SK-N-SH (cell line): ENCODE results near the gene CDH16. TPM values are rescaled to one million over a fixed set of nuclear protein-coding genes. Genes with fewer than 3 reads are reported as not detected.

Source experiments
- CTCF ChIA-PET: fragments of 300-600, 350-600 bp; formaldehyde crosslinking; extraction: SDS; loops from one replicate; lab custom pipeline; 2021; lab: Yijun Ruan, JAX
- POLR2A ChIA-PET: fragments of 350-600 bp; sonication (Branson Sonifier 250); formaldehyde crosslinking; extraction: SDS; loops from one replicate; lab custom pipeline; 2020; ENCODE audit warnings: antibody characterized with exemption, inconsistent platforms; lab: Yijun Ruan, JAX
- DNase-seq: peaks from one replicate; pipeline ENCODE4 v3.0.0; 2012
- H2AFZ ChIP-seq: fragments of 200-600 bp; sonication (generic); 2 replicates; pipeline ENCODE4 v1.8.1; 2016; ENCODE audit warnings: antibody characterized with exemption, mild to moderate bottlenecking, low read depth
- H3F3A ChIP-seq: fragments of 200-600 bp; sonication (generic); replicated peaks from 2 replicates; pipeline ENCODE3; 2016; ENCODE audit warnings: antibody characterized with exemption, mild to moderate bottlenecking; ENCODE audit not compliant: insufficient read depth
- H3K27ac ChIP-seq, 2 experiments: fragments of 200-500 bp in 1 of 2; fragments of 200-600 bp in 1 of 2; sonication (Bioruptor generic) in 1 of 2; sonication (generic), shearing (Covaris generic) in 1 of 2; 2 replicates each; pipeline versions ENCODE4 v1.5.1 to v1.6.1; 2014 to 2016; ENCODE audit warnings: low read depth in 2 of 2, inconsistent platforms in 1 of 2, low read length in 1 of 2, mild to moderate bottlenecking in 1 of 2, mixed read lengths in 1 of 2
- H3K27me3 ChIP-seq: fragments of 200-600 bp; sonication (generic), shearing (Covaris generic); 2 replicates; pipeline ENCODE4 v1.6.1; 2016; ENCODE audit warnings: mixed run types; ENCODE audit not compliant: insufficient read depth
- H3K36me3 ChIP-seq, 2 experiments: fragments of 200-500 bp in 1 of 2; fragments of 200-600 bp in 1 of 2; sonication (Bioruptor generic) in 1 of 2; sonication (generic) in 1 of 2; replicated peaks in 1 of 2; 2 replicates each; pipeline versions ENCODE3 to v1.5.1; 2014 to 2016; ENCODE audit warnings: low read length in 1 of 2, mild to moderate bottlenecking in 1 of 2; ENCODE audit not compliant: insufficient read depth in 2 of 2, control insufficient read depth in 1 of 2
- H3K4me1 ChIP-seq, 2 experiments: fragments of 200-500 bp in 1 of 2; fragments of 200-600 bp in 1 of 2; sonication (Bioruptor generic) in 1 of 2; sonication (generic), shearing (Covaris generic) in 1 of 2; 2 replicates each; pipeline versions ENCODE4 v1.5.1 to v1.6.1; 2014 to 2016; ENCODE audit warnings: low read depth in 1 of 2, low read length in 1 of 2, mixed run types in 1 of 2; ENCODE audit not compliant: insufficient read depth in 2 of 2, control insufficient read depth in 1 of 2
- H3K4me2 ChIP-seq: fragments of 200-600 bp; sonication (generic), shearing (Covaris generic); 2 replicates; pipeline ENCODE4 v1.6.1; 2017; ENCODE audit warnings: mixed run types
- H3K4me3 ChIP-seq, 2 experiments: fragments of 200-500 bp in 1 of 2; fragments of 200-600 bp in 1 of 2; sonication (Bioruptor generic) in 1 of 2; sonication (generic), shearing (Covaris generic) in 1 of 2; 2 replicates each; pipeline versions ENCODE4 v1.5.1 to v1.8.1; 2014 to 2016; ENCODE audit warnings: low read depth in 2 of 2, inconsistent platforms in 1 of 2, low read length in 1 of 2, mild to moderate bottlenecking in 1 of 2, mixed read lengths in 1 of 2, moderate library complexity in 1 of 2
- H3K79me2 ChIP-seq: fragments of 200-600 bp; sonication (generic); 2 replicates; pipeline ENCODE4 v1.8.1; 2017; ENCODE audit warnings: mild to moderate bottlenecking; ENCODE audit not compliant: insufficient read depth
- H3K9ac ChIP-seq: fragments of 200-600 bp; sonication (generic); 2 replicates; pipeline ENCODE4 v1.6.1; 2017; ENCODE audit warnings: mixed run types
- H3K9me2 ChIP-seq: fragments of 200-600 bp; sonication (generic); 2 replicates; pipeline ENCODE4 v1.6.1; 2017; ENCODE audit warnings: mixed run types
- H3K9me3 ChIP-seq: fragments of 200-600 bp; sonication (generic); 2 replicates; pipeline ENCODE4 v1.6.1; 2017; ENCODE audit warnings: mixed run types, mild to moderate bottlenecking, moderate library complexity
- H4K20me1 ChIP-seq: fragments of 200-600 bp; sonication (generic); 2 replicates; pipeline ENCODE4 v1.6.1; 2017; ENCODE audit warnings: mild to moderate bottlenecking, mixed run types; ENCODE audit not compliant: insufficient read depth
- ELF1 ChIP-seq: IDR thresholded peaks from 2 replicates; pipeline ENCODE4 v1.4.0; 2012
- EZH2phosphoT487 ChIP-seq: fragments of 200-600 bp; sonication (generic); IDR thresholded peaks from 2 replicates; pipeline ENCODE4 v1.6.1; 2017; ENCODE audit warnings: low read depth, mixed run types, mild to moderate bottlenecking, antibody characterized with exemption, moderate library complexity, borderline replicate concordance
- FOSL2 ChIP-seq: IDR thresholded peaks from 2 replicates; pipeline ENCODE4 v1.4.0; 2012; ENCODE audit warnings: low read depth, mild to moderate bottlenecking, moderate library complexity, borderline replicate concordance
- FOXM1 ChIP-seq: IDR thresholded peaks from 2 replicates; pipeline ENCODE4 v1.4.0; 2012; ENCODE audit warnings: low read depth, mild to moderate bottlenecking
- GABPA ChIP-seq: IDR thresholded peaks from 2 replicates; pipeline ENCODE4 v1.4.0; 2012; ENCODE audit warnings: low read depth, mild to moderate bottlenecking
- GATA2 ChIP-seq: sonication (generic); formaldehyde crosslinking; IDR thresholded peaks from 2 replicates; pipeline ENCODE4 v1.5.0; 2020; ENCODE audit warnings: mild to moderate bottlenecking, missing genetic modification reagents
- IRF3 ChIP-seq: fragments of 150-350 bp; IDR thresholded peaks from 2 replicates; pipeline ENCODE4 v1.6.1; 2016; ENCODE audit warnings: mild to moderate bottlenecking, low read depth, low read length
- MAX ChIP-seq: IDR thresholded peaks from 2 replicates; pipeline ENCODE4 v1.4.0; 2012; ENCODE audit warnings: low read depth
- MEF2A ChIP-seq: IDR thresholded peaks from 2 replicates; pipeline ENCODE4 v1.4.0; 2012; ENCODE audit warnings: low read depth, borderline replicate concordance
- MXI1 ChIP-seq: IDR thresholded peaks from 2 replicates; pipeline ENCODE4 v1.6.1; 2012; ENCODE audit warnings: mild to moderate bottlenecking, low read depth, low read length, improper control_type of control experiment
- NRF1 ChIP-seq: IDR thresholded peaks from 2 replicates; pipeline ENCODE4 v1.6.1; 2012; ENCODE audit warnings: low read depth, mild to moderate bottlenecking, low read length
- POLR2AphosphoS5 ChIP-seq: IDR thresholded peaks from 2 replicates; pipeline ENCODE4 v1.6.1; 2012; ENCODE audit warnings: low read depth, low read length
- RAD21 ChIP-seq: IDR thresholded peaks from 2 replicates; pipeline ENCODE4 v1.6.1; 2012; ENCODE audit warnings: mild to moderate bottlenecking, low read length
- REST ChIP-seq: IDR thresholded peaks from 2 replicates; pipeline ENCODE4 v1.6.1; 2012; ENCODE audit warnings: mild to moderate bottlenecking, low read depth, low read length, moderate library complexity
- RFX5 ChIP-seq: IDR thresholded peaks from 2 replicates; pipeline ENCODE4 v1.6.1; 2012; ENCODE audit warnings: mild to moderate bottlenecking, improper control_type of control experiment, low read length
- SIN3A ChIP-seq: IDR thresholded peaks from 2 replicates; pipeline ENCODE4 v1.6.1; 2012; ENCODE audit warnings: low read depth, mild to moderate bottlenecking, low read length, moderate library complexity, borderline replicate concordance
- SMC3 ChIP-seq: IDR thresholded peaks from 2 replicates; pipeline ENCODE4 v1.6.1; 2012; ENCODE audit warnings: low read depth, low read length, improper control_type of control experiment
- TAF1 ChIP-seq: IDR thresholded peaks from 2 replicates; pipeline ENCODE4 v1.6.1; 2012; ENCODE audit warnings: low read depth, mild to moderate bottlenecking, low read length, moderate library complexity, borderline replicate concordance
- TEAD4 ChIP-seq: IDR thresholded peaks from 2 replicates; pipeline ENCODE4 v1.4.0; 2012; ENCODE audit warnings: mild to moderate bottlenecking, borderline replicate concordance; ENCODE audit not compliant: insufficient read depth
- USF2 ChIP-seq: fragments of 150-350 bp; IDR thresholded peaks from 2 replicates; pipeline ENCODE4 v1.6.1; 2017; ENCODE audit warnings: antibody characterized with exemption, low read length, low read depth, borderline replicate concordance
- YY1 ChIP-seq: IDR thresholded peaks from 2 replicates; pipeline ENCODE4 v1.4.0; 2012; ENCODE audit warnings: low read depth, mild to moderate bottlenecking
- ZBTB33 ChIP-seq: IDR thresholded peaks from 2 replicates; pipeline ENCODE4 v1.4.0; 2012; ENCODE audit warnings: low read depth, borderline replicate concordance
- WGBS: methylation state at CpG from one replicate; pipeline ENCODE4 v1.1.6; 2017; ENCODE audit warnings: low lambda C conversion rate; 5-methylcytosine and 5-hydroxymethylcytosine counted together
- polyA plus RNA-seq, 3 experiments: library from polyadenylated mRNA; depleted of rRNA; stranded (reverse); fragments of >200 nt; gene quantifications; 2 replicates each; pipeline ENCODE4 v1.2.3, GENCODE V29; 2012

Gene CDH16
- polyA plus RNA-seq, 1 of the 3 experiments (the other 2 are of a cell fraction): not detected

- no peak for TF ChIP-seq FOXM1
- no peak for TF ChIP-seq GATA2 (CRISPR knock-in tag)
Measured at GRCh38 chr16:66927918-66928649, 9.4 kb upstream of the CDH16 start (continued).

- H3K27ac ChIP-seq: peak overlapping the region in 1 of 2 experiments; percentile 71; a peak in 2 of 4 replicates
- H3K79me2 ChIP-seq: no peaks in the 10 kb centered on the region
- H3K4me3 ChIP-seq: no peak overlapping the region
- no peaks in the 10 kb centered on the region for H4K20me1 ChIP-seq
- ChIA-PET POLR2A (no interaction called here), CTCF (interaction anchor here (1.4 to 13.6 kb wide), 5 partner anchors 9 to 45 kb away, joined by 6 to 174 read pairs (median 8); partner anchors contain the start of gene CDH16)
- peaks cover 18% of the 10 kb centered on the region for H3F3A ChIP-seq
- no peaks in the 10 kb centered on the region for H3K9me3 ChIP-seq
- no peak for DNase-seq
- H3K9ac ChIP-seq: peak overlapping the region; percentile 25; the same call in 1 of the 2 replicates
- WGBS: 90% methylated on average over 2 of the region's 3 CpGs
- peaks cover 4 to 13% of the 10 kb centered on the region in 2 experiments; a peak in 3 of 4 replicates for H3K4me1 ChIP-seq
- no peaks in the 10 kb centered on the region for H3K27me3 ChIP-seq
- H2AFZ ChIP-seq: no peak overlapping the region
- H3K4me2 ChIP-seq: peak overlapping the region; percentile 12; the same call in 1 of the 2 replicates
- peaks cover 0 to 2% of the 10 kb centered on the region in 2 experiments for H3K36me3 ChIP-seq
- no peaks in the 10 kb centered on the region for H3K9me2 ChIP-seq
- TF ChIP-seq REST (no peak), MXI1 (no peak), YY1 (no peak), RAD21 (no peak), EZH2phosphoT487 (no peak), TAF1 (no peak), USF2 (no peak), TEAD4 (peak; percentile 48; the same call in 1 of the 2 replicates), GABPA (no peak), ZBTB33 (no peak), MEF2A (no peak), NRF1 (no peak), IRF3 (no peak), FOXM1 (no peak), MAX (0 out of 2 replicates have a peak, but pooled peaks have one; percentile 8), POLR2AphosphoS5 (peak; percentile 26; the same call in 1 of the 2 replicates), SMC3 (no peak), SIN3A (no peak), ELF1 (no peak), FOSL2 (peak; percentile 26; the same call in 1 of the 2 replicates), RFX5 (no peak)
Measured at GRCh38 chr16:66926961-66927436, 8.3 kb upstream of the CDH16 start.
